Neural cell (in vitro differentiated cells): ENCODE results near the gene MAP4K5.

ENCODE experiments used
- CTCF ChIP-seq: fragments of 450-650 bp; IDR thresholded peaks from 2 replicates; pipeline ENCODE4 v1.5.1; 2014; ENCODE audit warnings: antibody characterized with exemption, mild to moderate bottlenecking, moderate library complexity; ENCODE audit not compliant: poor library complexity, severe bottlenecking
- EP300 ChIP-seq: fragments of 450-650 bp; conservative IDR thresholded peaks from 2 replicates; pipeline ENCODE4 v1.6.1; 2014; ENCODE audit warnings: antibody characterized with exemption, mild to moderate bottlenecking, moderate library complexity; ENCODE audit not compliant: poor library complexity, severe bottlenecking
- EZH2 ChIP-seq: fragments of 200-600, 300-800 bp; shearing (Covaris generic), sonication (generic); IDR thresholded peaks from 2 replicates; pipeline ENCODE4 v1.6.1; 2014; ENCODE audit warnings: antibody characterized with exemption, low read length, borderline replicate concordance, mild to moderate bottlenecking; ENCODE audit not compliant: insufficient read depth, poor library complexity, severe bottlenecking
- TF ChIP-seq, protein P1 (sequence below): IDR thresholded peaks from 2 replicates; pipeline ENCODE4 v1.6.1; 2012; ENCODE audit warnings: borderline replicate concordance

- no peak for TF ChIP-seq CTCF
- TF ChIP-seq, protein P1, sequence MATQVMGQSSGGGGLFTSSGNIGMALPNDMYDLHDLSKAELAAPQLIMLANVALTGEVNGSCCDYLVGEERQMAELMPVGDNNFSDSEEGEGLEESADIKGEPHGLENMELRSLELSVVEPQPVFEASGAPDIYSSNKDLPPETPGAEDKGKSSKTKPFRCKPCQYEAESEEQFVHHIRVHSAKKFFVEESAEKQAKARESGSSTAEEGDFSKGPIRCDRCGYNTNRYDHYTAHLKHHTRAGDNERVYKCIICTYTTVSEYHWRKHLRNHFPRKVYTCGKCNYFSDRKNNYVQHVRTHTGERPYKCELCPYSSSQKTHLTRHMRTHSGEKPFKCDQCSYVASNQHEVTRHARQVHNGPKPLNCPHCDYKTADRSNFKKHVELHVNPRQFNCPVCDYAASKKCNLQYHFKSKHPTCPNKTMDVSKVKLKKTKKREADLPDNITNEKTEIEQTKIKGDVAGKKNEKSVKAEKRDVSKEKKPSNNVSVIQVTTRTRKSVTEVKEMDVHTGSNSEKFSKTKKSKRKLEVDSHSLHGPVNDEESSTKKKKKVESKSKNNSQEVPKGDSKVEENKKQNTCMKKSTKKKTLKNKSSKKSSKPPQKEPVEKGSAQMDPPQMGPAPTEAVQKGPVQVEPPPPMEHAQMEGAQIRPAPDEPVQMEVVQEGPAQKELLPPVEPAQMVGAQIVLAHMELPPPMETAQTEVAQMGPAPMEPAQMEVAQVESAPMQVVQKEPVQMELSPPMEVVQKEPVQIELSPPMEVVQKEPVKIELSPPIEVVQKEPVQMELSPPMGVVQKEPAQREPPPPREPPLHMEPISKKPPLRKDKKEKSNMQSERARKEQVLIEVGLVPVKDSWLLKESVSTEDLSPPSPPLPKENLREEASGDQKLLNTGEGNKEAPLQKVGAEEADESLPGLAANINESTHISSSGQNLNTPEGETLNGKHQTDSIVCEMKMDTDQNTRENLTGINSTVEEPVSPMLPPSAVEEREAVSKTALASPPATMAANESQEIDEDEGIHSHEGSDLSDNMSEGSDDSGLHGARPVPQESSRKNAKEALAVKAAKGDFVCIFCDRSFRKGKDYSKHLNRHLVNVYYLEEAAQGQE, result no peak
- no peak for TF ChIP-seq EP300
- no peak for TF ChIP-seq EZH2
Observed at GRCh38 chr14:50512463-50512862, 19.9 kb downstream of the MAP4K5 start.
